C4-2B (cell line): Measurements from ENCODE around the gene MOSPD2.

Experiments used
- H3K27ac ChIP-seq: fragments of 450-650 bp; 2 replicates; pipeline ENCODE4 v1.5.1; 2017
- ZFX ChIP-seq: fragments of 450-650 bp; IDR thresholded peaks from 2 replicates; pipeline ENCODE4 v1.6.1; 2017
- TF ChIP-seq, protein P1 (sequence below): fragments of 450-650 bp; conservative IDR thresholded peaks from 2 replicates; pipeline ENCODE4 v1.5.1; 2017; ENCODE audit warnings: mild to moderate bottlenecking

Gene MOSPD2

GRCh38 chrX:14843666-14844065, 29.6 kb upstream of the MOSPD2 start:
- H3K27ac ChIP-seq: no peak overlapping the region
- no peak for TF ChIP-seq ZFX
- TF ChIP-seq, protein P1, sequence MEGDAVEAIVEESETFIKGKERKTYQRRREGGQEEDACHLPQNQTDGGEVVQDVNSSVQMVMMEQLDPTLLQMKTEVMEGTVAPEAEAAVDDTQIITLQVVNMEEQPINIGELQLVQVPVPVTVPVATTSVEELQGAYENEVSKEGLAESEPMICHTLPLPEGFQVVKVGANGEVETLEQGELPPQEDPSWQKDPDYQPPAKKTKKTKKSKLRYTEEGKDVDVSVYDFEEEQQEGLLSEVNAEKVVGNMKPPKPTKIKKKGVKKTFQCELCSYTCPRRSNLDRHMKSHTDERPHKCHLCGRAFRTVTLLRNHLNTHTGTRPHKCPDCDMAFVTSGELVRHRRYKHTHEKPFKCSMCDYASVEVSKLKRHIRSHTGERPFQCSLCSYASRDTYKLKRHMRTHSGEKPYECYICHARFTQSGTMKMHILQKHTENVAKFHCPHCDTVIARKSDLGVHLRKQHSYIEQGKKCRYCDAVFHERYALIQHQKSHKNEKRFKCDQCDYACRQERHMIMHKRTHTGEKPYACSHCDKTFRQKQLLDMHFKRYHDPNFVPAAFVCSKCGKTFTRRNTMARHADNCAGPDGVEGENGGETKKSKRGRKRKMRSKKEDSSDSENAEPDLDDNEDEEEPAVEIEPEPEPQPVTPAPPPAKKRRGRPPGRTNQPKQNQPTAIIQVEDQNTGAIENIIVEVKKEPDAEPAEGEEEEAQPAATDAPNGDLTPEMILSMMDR: no peak

DNA sequence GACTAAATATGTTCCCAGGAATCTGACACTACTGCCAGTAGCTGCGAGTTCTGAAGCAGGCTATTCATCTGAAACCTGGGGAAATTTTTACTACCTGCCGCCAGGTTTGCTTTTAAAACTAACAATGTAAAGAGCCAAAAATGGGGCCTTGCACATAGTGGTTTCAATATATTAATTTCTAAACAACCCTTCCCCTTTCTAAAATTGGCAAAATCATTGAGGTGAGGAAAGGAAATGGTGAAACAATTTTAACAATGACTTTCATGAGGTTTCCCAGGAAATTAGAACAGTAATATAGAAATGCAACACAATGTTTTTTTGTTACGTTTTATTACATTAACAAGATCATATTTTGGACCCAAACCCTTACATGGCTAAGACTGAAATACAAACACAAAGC, 21.7 kb upstream of the MOSPD2 start:
- no peak for TF ChIP-seq ZFX
- TF ChIP-seq, protein P1: no peak

GRCh38 chrX:14864631-14865030, 8.6 kb upstream of the MOSPD2 start:
- no peak overlapping the region for H3K27ac ChIP-seq
- TF ChIP-seq, protein P1: no peak
- no peak for TF ChIP-seq ZFX

More for the DNA sequence above, 21.7 kb upstream of the MOSPD2 start:
- H3K27ac ChIP-seq: no peak overlapping the region

DNA sequence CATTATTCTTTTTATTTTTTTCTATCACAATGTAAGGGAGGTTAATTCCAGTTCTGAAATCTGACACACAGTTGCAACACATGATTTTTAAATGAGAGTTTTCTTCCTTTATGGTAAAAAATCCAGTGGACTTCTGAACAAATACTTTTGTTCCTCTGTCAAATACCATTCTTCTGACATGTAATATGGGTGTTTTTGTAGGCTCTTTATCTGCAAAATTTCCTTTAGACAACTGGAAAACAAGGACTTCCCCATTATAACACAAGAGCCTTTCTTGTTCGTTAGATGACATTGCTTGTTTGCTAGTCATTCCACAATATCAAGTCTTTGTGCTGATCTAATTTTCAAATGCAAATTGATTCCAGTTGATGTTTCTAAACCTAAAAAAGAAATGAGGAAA, 8.0 kb upstream of the MOSPD2 start:
- no peak overlapping the region for H3K27ac ChIP-seq
- TF ChIP-seq, protein P1: no peak
- no peak for TF ChIP-seq ZFX

DNA sequence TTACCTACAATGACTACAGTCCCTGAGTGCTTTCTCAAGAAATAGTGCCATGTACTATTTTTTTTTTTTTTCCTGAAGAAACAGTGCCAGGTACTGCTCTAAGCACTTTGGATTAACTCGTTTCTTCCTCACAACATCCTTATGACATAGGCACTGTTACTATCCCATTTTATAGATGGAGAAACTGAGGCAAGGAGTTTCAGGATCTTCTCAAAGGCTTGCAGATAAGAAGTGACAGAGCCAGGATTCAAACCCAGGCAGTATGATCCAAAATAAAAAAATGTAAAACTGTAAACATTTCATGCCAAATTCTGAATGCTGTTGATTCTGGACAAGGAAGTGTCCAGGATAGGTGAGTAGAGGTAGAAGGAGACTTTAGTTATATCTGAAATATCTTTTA, 1.5 kb upstream of the MOSPD2 start:
- no peak for TF ChIP-seq ZFX
- TF ChIP-seq, protein P1: no peak
- no peak overlapping the region for H3K27ac ChIP-seq

DNA sequence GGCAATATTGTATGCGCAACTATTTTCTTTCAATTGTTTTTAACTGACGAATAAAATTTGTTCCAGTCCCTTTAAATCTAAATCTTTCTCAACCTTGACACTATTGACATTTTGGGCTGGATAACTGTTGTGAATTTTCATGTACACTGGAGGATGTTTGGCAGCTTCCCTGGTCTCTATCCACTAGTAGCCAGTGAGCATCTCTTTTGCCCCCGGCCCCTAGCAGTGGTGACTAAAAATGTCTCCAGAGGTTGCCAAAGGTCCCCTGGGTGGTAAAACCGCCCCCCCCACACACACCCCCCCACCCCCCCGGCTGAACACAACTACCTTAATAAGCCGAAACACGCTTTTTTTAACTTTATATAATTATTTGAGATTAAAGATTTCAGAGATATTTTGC, 866 bp upstream of the MOSPD2 start:
- peak overlapping the region; percentile 86 for H3K27ac ChIP-seq
- TF ChIP-seq, protein P1: no peak
- TF ChIP-seq ZFX: no peak

DNA sequence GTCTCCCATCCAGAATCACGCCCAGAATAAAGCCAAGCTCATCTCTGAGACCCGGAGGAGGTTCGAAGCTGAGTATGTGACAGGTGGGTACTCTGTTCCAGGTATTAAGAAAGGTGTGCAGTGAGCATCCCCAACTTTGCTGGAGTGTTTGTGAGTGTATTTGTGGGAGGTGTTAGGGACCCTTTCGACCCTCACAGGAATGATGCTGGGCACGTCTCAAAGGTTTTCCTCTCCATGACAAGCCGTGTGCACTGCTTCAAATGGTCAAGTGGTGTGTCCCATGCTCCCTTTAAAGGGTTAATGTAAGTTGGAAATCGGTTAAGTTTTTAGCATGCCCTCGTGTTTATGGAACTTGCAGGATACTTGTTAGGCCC, 442 bp downstream of the MOSPD2 start:
- TF ChIP-seq, protein P1: no peak
- TF ChIP-seq ZFX: no peak
- H3K27ac ChIP-seq: peak overlapping the region; percentile 86
